Neural cell (in vitro differentiated cells): ENCODE results near the gene DTNBP1.

ENCODE experiments used
- CTCF ChIP-seq: fragments of 450-650 bp; IDR thresholded peaks from 2 replicates; pipeline ENCODE4 v1.5.1; 2014; ENCODE audit warnings: antibody characterized with exemption, mild to moderate bottlenecking, moderate library complexity; ENCODE audit not compliant: poor library complexity, severe bottlenecking
- EP300 ChIP-seq: fragments of 450-650 bp; conservative IDR thresholded peaks from 2 replicates; pipeline ENCODE4 v1.6.1; 2014; ENCODE audit warnings: antibody characterized with exemption, mild to moderate bottlenecking, moderate library complexity; ENCODE audit not compliant: poor library complexity, severe bottlenecking
- EZH2 ChIP-seq: fragments of 200-600, 300-800 bp; shearing (Covaris generic), sonication (generic); IDR thresholded peaks from 2 replicates; pipeline ENCODE4 v1.6.1; 2014; ENCODE audit warnings: antibody characterized with exemption, low read length, borderline replicate concordance, mild to moderate bottlenecking; ENCODE audit not compliant: insufficient read depth, poor library complexity, severe bottlenecking
- POLR2AphosphoS5 ChIP-seq: IDR thresholded peaks from 2 replicates; pipeline ENCODE4 v1.6.1; 2012
- SMC3 ChIP-seq: fragments of 450-650 bp; conservative IDR thresholded peaks from 2 replicates; pipeline ENCODE4 v1.6.1; 2014; ENCODE audit warnings: antibody characterized with exemption, mild to moderate bottlenecking, moderate library complexity; ENCODE audit not compliant: poor library complexity
- TF ChIP-seq, protein P1 (sequence below): IDR thresholded peaks from 2 replicates; pipeline ENCODE4 v1.6.1; 2012; ENCODE audit warnings: borderline replicate concordance

GRCh38 chr6:15505463-15505918, 157.3 kb downstream of the DTNBP1 start:
- TF ChIP-seq CTCF = no peak
- no peak for TF ChIP-seq POLR2AphosphoS5
- no peak for TF ChIP-seq EP300
- TF ChIP-seq EZH2 = no peak
- no peak for TF ChIP-seq SMC3
- TF ChIP-seq, protein P1, sequence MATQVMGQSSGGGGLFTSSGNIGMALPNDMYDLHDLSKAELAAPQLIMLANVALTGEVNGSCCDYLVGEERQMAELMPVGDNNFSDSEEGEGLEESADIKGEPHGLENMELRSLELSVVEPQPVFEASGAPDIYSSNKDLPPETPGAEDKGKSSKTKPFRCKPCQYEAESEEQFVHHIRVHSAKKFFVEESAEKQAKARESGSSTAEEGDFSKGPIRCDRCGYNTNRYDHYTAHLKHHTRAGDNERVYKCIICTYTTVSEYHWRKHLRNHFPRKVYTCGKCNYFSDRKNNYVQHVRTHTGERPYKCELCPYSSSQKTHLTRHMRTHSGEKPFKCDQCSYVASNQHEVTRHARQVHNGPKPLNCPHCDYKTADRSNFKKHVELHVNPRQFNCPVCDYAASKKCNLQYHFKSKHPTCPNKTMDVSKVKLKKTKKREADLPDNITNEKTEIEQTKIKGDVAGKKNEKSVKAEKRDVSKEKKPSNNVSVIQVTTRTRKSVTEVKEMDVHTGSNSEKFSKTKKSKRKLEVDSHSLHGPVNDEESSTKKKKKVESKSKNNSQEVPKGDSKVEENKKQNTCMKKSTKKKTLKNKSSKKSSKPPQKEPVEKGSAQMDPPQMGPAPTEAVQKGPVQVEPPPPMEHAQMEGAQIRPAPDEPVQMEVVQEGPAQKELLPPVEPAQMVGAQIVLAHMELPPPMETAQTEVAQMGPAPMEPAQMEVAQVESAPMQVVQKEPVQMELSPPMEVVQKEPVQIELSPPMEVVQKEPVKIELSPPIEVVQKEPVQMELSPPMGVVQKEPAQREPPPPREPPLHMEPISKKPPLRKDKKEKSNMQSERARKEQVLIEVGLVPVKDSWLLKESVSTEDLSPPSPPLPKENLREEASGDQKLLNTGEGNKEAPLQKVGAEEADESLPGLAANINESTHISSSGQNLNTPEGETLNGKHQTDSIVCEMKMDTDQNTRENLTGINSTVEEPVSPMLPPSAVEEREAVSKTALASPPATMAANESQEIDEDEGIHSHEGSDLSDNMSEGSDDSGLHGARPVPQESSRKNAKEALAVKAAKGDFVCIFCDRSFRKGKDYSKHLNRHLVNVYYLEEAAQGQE = no peak
